GM18861 (cell line): ENCODE data around the gene NEUROG1.
"Not testable (repeated sequence)": the region's sequence is repeated elsewhere in the genome, so short reads cannot be mapped to it uniquely, and the experiment has no call there.

Source experiments
- ATAC-seq: cut with Tn5 transposase; IDR thresholded peaks from one replicate; pipeline ENCODE4 v1.9.1; 2021; ENCODE audit not compliant: unreplicated experiment

The NEUROG1 gene

GRCh38 chr5:135538261-135538660 lies 2.5 kb upstream of the NEUROG1 start:
- ATAC-seq, result no peak

GRCh38 chr5:135537745-135538144 lies 2.0 kb upstream of the NEUROG1 start:
- no peak for ATAC-seq

DNA sequence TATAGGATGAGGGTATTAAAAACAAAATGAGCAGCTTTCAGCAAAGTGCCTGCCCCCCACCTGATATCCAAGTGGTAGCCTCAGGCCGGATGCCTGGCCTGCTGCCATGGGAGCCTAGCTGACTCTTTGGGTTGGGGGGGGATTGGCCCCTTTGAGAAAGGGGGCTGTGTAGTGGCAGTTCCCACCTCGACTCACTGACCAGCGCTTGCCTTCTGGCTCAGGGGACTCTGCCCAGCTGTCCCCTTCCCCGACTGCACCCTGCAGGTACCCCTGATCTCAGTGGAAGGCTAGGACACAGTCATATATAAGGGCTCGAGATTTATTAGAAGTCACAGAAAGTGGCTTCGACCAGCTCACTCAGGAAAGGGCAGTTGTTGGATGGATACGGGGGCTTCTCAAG lies 1.5 kb upstream of the NEUROG1 start:
- no peak for ATAC-seq

DNA sequence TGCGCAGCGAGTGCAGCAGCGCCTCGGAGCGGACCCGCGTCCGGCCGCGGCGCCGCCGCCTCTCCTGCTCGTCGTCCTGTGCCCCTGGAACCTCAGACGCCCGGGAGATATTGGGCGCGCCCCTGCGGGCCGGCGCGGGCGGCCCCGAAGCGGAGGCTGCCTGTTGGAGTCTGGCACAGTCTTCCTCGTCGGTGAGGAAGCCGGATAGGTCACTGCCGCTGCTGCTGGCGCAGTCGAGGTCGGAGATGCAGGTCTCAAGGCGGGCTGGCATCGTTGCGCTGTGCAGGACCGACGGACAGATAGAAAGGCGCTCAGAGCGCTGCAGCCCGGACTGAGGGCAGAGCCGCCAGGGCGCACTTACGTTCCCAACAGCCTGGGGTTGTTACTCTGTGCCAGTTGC lies 344 bp downstream of the NEUROG1 start:
- ATAC-seq, result no peak

DNA sequence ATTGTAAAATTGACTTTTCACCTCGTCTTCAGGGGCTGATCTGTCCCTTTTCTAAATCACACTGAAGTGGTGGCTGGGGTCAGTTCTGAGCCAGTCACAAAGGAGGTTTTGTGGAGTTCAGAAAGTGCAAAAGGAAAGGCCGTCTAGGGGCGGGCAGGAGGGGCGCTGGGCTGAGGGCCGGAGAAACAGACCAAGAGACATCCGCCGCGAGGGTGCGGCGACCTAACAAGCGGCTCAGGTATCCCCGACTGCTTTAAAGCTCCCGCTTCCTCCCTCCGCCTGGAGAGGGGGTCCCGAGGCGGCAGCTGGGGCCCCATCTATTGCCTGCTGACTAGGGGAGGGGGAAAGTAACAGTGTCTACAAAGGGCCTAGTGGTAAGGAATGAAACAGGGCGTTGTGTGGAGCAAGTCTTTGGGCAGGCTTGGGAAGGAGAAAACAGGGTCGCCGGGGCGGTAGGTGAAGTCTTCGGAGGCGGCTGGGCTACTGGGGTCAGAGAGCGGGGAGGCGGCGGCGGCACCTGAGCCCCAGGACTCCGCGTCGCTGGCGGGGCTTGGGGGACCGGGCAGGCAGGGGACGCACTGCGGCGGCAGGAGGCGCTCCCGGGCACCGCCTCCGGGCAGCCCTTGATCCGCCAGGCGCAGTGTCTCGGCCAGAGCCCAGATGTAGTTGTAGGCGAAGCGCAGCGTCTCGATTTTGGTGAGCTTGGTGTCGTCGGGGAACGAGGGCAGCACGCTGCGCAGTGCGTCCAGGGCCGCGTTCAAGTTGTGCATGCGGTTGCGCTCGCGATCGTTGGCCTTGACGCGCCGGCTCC lies 950 bp downstream of the NEUROG1 start:
- no peak for ATAC-seq

DNA sequence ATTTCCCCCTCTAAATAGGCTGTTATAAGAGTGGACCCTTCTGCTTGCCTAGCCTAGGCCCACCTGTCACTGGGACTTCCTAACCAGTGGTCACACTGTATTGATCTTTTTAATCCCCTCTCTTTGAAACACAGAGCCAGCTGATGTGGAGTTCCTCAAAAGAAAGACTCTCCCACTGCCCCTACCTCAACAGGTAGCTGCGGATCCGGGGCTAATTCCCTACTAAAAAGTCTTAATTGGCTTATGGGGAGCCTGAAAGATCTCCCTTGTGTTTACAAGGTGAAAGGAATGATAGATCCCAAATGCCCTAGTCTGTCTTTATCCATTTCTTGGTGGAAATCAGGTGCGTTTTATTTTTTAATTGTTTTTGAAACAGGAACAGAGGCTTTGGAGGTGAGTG lies 2.0 kb downstream of the NEUROG1 start:
- ATAC-seq, result no peak

DNA sequence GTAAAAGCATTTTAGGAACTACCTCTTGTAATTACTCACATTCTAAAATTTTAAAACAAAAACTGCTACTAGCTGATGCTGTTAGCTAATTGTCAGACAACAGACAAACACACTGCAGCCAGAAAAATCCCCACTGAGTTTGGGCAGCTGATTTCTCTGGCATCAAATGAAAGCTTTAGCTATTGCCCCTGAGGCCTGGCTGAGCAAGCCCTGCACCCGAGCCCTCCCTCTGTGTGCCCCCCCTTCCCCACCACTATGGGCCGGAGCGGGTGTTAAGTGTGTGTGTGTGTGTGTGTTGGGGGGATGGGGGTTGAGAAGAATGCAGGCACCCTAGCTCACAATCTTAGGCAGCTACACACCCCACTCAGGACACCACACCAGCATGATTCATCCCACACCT lies 2.4 kb downstream of the NEUROG1 start:
- no peak for ATAC-seq

DNA sequence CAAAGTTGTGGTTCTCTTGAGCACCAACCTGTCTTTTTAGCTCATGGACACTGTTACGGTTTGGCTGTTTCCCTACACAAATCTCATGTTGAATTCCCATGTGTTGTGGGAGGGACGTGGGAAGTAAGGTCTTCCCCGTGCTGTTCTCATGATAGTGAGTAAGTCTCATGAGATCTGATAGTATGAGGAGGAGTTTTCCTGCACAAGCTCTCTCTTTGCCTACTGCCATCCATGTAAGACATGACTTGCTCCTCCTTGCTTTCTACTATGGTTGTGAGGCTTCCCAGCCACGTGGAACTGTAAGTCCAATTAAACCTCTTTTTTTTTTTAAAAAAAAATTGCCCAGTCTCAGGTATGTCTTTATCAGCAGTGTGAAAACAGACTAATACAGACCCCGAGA lies 6.2 kb downstream of the NEUROG1 start:
- not testable (repeated sequence) for ATAC-seq

GRCh38 chr5:135526924-135527323 lies 8.8 kb downstream of the NEUROG1 start:
- ATAC-seq, result no peak

DNA sequence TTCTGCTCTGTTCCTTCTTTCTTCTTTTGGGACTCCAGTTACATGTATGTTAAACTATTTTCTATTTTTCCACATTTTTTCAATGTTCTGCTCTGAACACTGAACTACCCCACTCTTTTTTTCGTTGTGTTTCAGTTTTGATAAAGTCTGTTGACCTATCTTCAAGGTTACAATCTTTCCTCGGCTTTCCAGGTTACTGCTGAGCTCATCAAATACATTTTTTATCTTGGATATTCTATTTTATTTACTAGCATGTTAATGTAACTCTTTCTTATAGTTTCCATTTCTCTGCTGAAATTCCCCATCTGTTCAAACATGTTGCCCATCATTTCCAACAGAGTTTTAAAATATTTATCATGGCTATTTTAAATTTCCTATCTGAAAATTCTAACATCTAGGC lies 13.8 kb downstream of the NEUROG1 start:
- ATAC-seq, result no peak

GRCh38 chr5:135517631-135518030 lies 18.1 kb downstream of the NEUROG1 start:
- no peak for ATAC-seq

DNA sequence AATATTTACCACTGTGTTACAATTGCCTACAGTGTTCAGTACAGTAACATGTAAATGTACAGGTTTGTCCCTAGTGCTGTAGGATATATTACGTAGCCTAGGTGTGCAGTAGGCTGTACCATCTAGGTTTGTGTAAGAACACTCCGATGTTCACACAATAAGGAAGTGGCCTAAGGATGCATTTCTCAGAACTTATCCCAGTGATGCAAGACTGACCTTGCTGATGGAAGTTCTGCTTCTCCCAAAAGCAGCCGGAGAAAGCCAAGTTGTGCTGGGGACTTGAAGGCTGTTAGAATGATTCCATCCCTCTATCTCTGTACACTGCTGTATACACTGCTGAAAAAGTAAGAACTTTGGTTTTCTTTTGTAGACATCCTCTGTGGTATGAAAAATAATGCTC lies 21.6 kb downstream of the NEUROG1 start:
- ATAC-seq, result no peak

GRCh38 chr5:135511761-135512575 lies 23.8 kb downstream of the NEUROG1 start:
- no peak for ATAC-seq

DNA sequence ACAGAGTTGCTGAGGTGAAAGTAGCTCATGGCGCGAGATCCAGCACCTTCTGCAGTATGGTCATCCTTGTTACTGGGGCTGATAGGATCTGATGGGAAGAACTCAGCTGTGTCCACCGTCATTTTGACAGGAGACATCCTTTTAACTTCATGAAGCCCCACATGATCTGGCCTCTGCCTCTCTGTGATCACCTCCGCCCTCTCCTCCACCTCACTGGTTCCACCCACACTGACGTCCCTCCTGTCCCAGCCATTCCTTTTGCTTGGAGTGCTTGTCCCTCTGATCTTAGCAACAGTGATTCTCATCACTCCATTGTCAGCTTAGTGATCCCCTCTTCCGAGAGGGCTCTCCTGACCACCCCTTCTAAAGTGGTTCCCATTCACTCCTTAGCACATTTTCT lies 25.8 kb downstream of the NEUROG1 start:
- no peak for ATAC-seq

DNA sequence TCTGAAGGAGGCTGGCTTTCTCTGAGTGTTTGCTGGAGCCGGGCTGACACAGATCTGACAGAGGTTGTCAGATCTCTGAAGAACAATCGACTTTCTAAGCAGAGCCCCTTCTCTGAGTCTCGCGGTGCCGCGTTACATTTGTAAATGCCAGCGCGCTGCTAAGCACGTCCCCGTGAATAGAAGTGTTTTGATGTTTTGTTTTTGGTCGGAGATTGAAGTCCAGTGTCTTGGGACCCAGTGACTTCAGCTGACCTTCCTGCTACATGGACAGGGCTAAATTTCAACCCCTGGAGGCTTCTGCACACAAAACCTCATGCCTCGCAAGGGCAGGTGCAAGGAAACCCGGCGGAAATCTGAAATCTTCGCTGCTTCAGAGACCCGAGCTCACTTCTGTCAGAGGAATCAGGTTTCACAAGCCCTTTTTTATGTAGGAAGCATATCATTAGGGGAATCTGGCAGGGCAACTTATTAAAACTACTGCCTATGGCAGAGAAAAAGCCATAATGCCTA lies 27.2 kb downstream of the NEUROG1 start:
- no peak for ATAC-seq

- no peak for ATAC-seq
Measured at GRCh38 chr5:135505973-135506372, 29.8 kb downstream of the NEUROG1 start.

GRCh38 chr5:135504376-135504775 lies 31.4 kb downstream of the NEUROG1 start:
- no peak for ATAC-seq

- no peak for ATAC-seq
Measured at GRCh38 chr5:135503871-135504270, 31.9 kb downstream of the NEUROG1 start.

DNA sequence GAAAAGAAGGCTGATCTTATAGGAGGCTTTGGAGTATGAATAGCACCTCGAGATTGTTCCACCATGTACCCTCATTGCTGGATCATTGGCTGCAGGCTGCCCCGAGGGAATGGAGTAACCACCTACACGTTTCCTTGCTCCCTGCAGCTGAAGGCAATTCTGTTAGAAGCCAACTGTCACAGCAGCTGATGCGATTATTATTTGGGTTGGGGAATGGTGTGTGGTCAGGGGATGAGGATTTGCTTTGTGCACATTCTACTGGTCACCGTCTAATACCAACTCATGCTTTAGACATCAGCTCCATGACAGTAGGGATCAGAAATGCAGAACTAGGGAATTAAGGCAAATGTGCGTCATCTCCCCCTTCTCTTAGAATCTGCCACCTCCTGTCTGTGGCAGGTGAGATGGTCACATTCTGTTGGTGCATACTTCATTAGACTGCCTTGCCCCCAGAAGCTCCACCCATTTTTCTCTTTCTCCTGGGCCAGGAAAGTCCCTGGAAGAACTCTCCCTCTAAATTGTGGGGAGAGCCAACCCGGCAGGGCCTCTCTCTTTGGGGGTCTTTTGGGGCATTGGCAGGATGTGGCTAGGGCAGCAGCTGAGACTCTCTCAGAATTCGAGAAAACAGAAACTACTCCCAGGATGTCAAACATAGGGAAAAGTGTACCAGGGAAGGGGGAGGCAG lies 32.8 kb downstream of the NEUROG1 start:
- ATAC-seq, result no peak

DNA sequence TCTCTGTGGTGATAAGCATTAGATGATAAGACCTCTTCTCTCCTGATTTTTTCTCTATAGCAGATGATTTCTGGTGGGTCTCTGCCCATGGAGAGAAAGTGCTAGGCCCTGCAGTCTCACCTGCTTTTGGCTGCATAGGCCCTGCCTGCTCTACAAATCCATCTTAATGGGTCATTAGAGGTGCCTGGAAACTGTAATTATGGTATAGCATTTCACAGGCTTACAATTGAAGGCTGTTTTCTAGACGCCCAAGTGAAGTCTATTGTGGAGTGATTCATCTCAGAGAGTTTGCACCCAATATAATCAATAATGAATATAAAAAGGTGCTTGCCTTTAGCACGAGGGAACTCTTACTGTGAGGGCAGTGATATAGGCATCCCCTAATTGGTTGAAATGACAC lies 33.8 kb downstream of the NEUROG1 start:
- ATAC-seq, result no peak

- ATAC-seq, result no peak
Measured at GRCh38 chr5:135498637-135498995, 37.1 kb downstream of the NEUROG1 start.
